ENCODE results near the gene PRR5L.

The PRR5L gene

GRCh38 chr11:36360318-36360717, 64.2 kb downstream of the PRR5L start:
- DNase-seq (ENCODE audit: low spot score), result no peak

GRCh38 chr11:36360826-36361415, 64.8 kb downstream of the PRR5L start:
- DNase-seq (ENCODE audit: low spot score), result no peak

GRCh38 chr11:36361472-36361871, 65.4 kb downstream of the PRR5L start:
- DNase-seq (ENCODE audit: low spot score), result no peak

GRCh38 chr11:36361901-36362391, 65.9 kb downstream of the PRR5L start:
- peak; percentile 74 for DNase-seq (ENCODE audit: low spot score)

- peak; percentile 58 for DNase-seq (ENCODE audit: low spot score)
Measured at GRCh38 chr11:36362902-36363301, 66.8 kb downstream of the PRR5L start.

- DNase-seq (ENCODE audit: low spot score), result no peak
Measured at GRCh38 chr11:36363361-36364268, 67.5 kb downstream of the PRR5L start.

GRCh38 chr11:36364551-36365325, 68.7 kb downstream of the PRR5L start:
- no peak for DNase-seq (ENCODE audit: low spot score)

GRCh38 chr11:36365907-36366306, 69.8 kb downstream of the PRR5L start:
- no peak for DNase-seq (ENCODE audit: low spot score)

GRCh38 chr11:36367806-36368680, 72.0 kb downstream of the PRR5L start:
- DNase-seq (ENCODE audit: low spot score), result no peak

- DNase-seq (ENCODE audit: low spot score), result no peak
Measured at GRCh38 chr11:36371181-36371580, 75.1 kb downstream of the PRR5L start.

GRCh38 chr11:36371590-36371989, 75.5 kb downstream of the PRR5L start:
- DNase-seq (ENCODE audit: low spot score), result no peak

GRCh38 chr11:36372101-36372771, 76.1 kb downstream of the PRR5L start:
- no peak for DNase-seq (ENCODE audit: low spot score)

- DNase-seq (ENCODE audit: low spot score), result no peak
Measured at GRCh38 chr11:36373016-36374010, 77.2 kb downstream of the PRR5L start.

GRCh38 chr11:36374726-36375125, 78.6 kb downstream of the PRR5L start:
- DNase-seq (ENCODE audit: low spot score), result no peak

GRCh38 chr11:36375353-36376008, 79.4 kb downstream of the PRR5L start:
- DNase-seq (ENCODE audit: low spot score), result no peak

GRCh38 chr11:36376009-36376887, 80.2 kb downstream of the PRR5L start:
- peak; percentile 37 for DNase-seq (ENCODE audit: low spot score)

- peak; percentile 65 for DNase-seq (ENCODE audit: low spot score)
Measured at GRCh38 chr11:36376888-36377758, 81.0 kb downstream of the PRR5L start.
